GM03348 (cell line): Measurements from ENCODE around the gene CACNA1F.
"Not testable (repeated sequence)": the region's sequence is repeated elsewhere in the genome, so short reads cannot be mapped to it uniquely, and the experiment has no call there.

Experiments
- DNase-seq: peaks from one replicate; pipeline ENCODE4 v3.0.0; 2012; ENCODE audit warnings: low spot score

Gene CACNA1F

GRCh38 chrX:49176421-49177326, 56.5 kb downstream of the CACNA1F start:
- no peak for DNase-seq

GRCh38 chrX:49175435-49176274, 57.5 kb downstream of the CACNA1F start:
- no peak for DNase-seq

- no peak for DNase-seq
Observed at GRCh38 chrX:49174723-49175122, 58.4 kb downstream of the CACNA1F start.

GRCh38 chrX:49173544-49173943, 59.6 kb downstream of the CACNA1F start:
- DNase-seq, result not testable (repeated sequence)

- peak; percentile 65 for DNase-seq
Observed at GRCh38 chrX:49172280-49172780, 60.8 kb downstream of the CACNA1F start.

- peak; percentile 62 for DNase-seq
Observed at GRCh38 chrX:49171752-49172279, 61.3 kb downstream of the CACNA1F start, which contains the start of gene PLP2. Gene PLP2 (plus strand): TSS chrX:49171898. CDS start chrX:49172001, 103 bp downstream.

GRCh38 chrX:49167740-49168108, 65.4 kb downstream of the CACNA1F start:
- DNase-seq, result no peak

GRCh38 chrX:49166914-49167739, 66.0 kb downstream of the CACNA1F start:
- no peak for DNase-seq

GRCh38 chrX:49165901-49166881, 66.9 kb downstream of the CACNA1F start:
- DNase-seq, result no peak

- no peak for DNase-seq
Observed at GRCh38 chrX:49164589-49165360, 68.4 kb downstream of the CACNA1F start.

GRCh38 chrX:49163555-49164419, 69.4 kb downstream of the CACNA1F start:
- DNase-seq, result peak; percentile 87

GRCh38 chrX:49162620-49163019, 70.5 kb downstream of the CACNA1F start, which contains the start of gene MAGIX:
Gene MAGIX (plus strand): TSS chrX:49162758. CDS start chrX:49162890, 132 bp downstream.
- DNase-seq, result no peak

- no peak for DNase-seq
Observed at GRCh38 chrX:49161632-49162031, 71.5 kb downstream of the CACNA1F start.

- DNase-seq, result no peak
Observed at GRCh38 chrX:49160908-49161307, 72.2 kb downstream of the CACNA1F start.

GRCh38 chrX:49157194-49157593, 75.9 kb downstream of the CACNA1F start:
- DNase-seq, result no peak

GRCh38 chrX:49155900-49156837, 77.0 kb downstream of the CACNA1F start:
- peak; percentile 93 for DNase-seq

GRCh38 chrX:49155243-49155899, 77.8 kb downstream of the CACNA1F start:
- peak; percentile 73 for DNase-seq
